HG03039 (cell line): ENCODE results near the gene AAMP.

ENCODE experiments used
- ATAC-seq: cut with Tn5 transposase; IDR thresholded peaks from one replicate; pipeline ENCODE4 v1.9.1; 2021; ENCODE audit warnings: mild to moderate bottlenecking, moderate library complexity; ENCODE audit not compliant: unreplicated experiment

The AAMP gene

DNA sequence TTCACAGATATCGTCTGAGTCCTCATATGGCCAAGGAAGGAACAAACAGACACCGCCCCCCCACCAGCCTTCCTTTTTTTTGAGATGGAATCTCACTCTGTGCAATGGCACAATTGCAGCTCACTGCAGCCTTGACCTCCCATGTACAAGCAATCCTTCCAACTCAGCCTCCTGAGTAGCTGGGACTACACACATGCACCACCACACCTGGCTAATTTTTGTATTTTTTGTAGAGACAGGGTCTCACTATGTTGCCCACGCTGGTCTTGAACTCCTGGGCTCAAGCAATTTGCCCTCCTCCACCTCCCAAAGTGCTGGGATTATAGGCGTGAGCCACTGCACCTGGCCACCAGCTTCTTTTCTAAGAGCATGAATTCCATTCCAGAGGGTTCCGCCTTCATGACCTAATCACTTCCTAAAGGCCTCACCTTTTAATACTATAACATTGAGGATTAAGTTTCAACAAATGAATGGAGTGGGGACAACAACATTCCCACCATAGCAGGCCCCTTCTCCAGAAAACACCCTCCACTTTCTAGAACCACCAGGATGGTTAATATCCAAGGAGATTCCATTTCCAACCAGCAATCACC, 24.6 kb upstream of the AAMP start:
- ATAC-seq = no peak

DNA sequence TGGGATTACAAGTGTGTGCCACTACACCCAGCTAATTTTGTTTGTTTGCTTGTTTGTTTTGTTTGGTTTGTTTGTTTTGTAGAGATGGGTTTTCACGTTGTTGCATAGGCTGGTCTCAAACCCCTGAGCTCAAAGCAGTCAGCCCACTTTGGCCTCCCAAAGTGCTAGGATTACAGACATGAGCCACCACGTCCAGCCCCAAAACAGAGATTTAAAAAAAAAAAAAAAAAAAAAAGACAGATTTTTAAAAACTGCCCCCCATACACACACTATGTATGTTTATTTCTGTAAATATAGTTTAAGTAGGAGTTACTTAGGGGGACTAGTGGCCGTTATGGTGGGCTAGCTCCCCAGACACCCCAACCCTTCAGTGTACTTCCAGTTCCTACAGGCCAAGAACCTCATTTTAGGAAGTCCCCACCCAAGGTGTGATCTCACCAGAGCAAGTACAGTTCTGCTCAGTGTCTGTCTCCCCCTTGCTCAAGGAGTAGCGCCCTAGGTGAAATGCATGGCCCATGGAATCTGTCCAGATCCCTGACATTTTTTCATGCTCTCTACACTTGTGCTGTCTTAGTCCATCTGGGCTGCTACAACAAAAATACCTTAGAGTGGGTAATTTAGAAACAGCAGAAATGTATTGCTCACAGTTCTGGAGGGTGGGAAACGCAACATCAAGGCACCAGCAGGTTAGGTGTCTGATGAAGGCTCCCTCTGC, 23.9 kb upstream of the AAMP start:
- no peak for ATAC-seq

DNA sequence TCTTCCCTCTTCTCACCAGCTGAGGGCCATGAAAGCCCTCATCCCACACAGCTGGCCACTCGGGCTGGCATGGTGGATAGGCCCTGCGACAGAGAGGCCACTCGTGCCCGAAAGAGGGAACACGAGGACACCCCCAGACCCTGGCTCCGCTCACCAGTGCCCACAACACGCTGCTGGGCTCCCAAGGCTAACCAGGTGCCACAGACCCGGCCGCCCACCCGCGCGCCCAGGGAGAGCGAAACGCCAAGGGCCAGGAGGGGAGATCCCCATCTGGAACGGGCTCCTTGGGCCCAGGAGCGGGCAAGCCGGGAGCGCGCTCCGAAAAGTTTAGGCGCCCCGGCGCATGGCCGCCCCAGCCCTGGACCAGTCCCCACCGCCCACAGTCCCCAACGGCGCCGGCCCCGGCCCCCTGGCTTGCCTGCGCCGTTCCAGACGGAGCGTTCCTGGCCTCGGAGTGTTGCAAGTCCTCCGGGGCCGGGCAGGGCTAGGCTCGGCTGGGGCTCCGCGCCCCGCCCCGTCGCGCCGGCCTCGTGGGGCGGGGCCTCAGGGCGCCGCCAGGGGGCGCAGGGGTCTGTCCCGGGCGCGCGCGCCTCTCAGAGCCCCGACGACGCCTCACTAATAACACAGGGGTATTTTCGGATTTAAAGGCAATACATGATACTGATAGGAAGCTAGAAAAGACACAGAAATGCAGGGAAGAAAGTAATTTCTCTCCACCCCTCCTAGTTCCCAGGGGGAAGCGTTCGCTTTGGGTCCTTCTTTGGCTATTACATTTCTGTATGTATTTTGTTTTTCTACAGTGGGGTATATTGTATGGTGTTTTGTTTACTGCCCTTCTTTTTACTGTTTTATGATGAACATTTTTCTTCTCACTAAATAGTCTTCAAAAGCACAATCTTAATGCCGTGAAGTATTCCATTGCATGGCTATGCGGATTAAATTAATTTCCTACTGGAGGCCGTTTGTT, 22.4 kb upstream of the AAMP start, which contains the start of gene TMBIM1:
TSS of gene TMBIM1 (minus strand) at position 456 of the 967 bp plus-strand sequence. CDS start 10,362 bp downstream, outside the sequence.
- peak; percentile 72 for ATAC-seq

DNA sequence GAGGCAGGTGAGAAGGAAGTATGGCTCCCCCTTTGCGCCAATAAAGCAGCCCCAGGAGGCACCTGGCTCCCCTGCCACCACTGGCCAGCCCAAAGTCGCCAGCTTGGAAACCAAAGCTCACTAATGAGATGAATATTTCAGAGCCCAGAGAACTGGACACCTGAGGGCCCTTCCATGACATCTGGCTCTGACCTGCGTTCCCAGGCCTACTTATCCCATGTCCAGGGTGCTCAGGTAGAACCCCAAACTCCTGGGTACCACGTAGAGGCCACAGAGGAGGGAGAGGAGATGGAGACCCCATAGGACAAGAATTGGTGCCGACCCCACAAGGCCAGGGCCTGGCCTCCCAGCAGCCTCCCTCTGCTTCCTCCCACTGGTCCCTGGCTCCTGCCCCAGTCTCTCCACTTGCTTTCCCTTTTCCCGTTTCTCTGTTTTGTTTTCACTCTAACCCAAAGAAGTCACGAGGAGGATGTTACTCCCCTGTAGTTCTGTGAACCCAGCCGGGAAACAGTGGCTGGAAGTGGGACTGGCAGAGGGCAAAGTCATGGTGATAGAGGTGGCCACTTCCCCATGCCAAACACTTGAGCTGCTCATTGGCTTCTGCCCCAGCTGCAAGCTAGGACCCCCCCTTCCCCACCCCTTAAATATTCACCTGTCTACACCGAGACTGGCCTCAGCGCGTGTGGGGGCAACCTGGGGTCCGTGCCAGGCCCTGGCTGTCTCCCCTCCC, 21.5 kb upstream of the AAMP start:
- no peak for ATAC-seq

DNA sequence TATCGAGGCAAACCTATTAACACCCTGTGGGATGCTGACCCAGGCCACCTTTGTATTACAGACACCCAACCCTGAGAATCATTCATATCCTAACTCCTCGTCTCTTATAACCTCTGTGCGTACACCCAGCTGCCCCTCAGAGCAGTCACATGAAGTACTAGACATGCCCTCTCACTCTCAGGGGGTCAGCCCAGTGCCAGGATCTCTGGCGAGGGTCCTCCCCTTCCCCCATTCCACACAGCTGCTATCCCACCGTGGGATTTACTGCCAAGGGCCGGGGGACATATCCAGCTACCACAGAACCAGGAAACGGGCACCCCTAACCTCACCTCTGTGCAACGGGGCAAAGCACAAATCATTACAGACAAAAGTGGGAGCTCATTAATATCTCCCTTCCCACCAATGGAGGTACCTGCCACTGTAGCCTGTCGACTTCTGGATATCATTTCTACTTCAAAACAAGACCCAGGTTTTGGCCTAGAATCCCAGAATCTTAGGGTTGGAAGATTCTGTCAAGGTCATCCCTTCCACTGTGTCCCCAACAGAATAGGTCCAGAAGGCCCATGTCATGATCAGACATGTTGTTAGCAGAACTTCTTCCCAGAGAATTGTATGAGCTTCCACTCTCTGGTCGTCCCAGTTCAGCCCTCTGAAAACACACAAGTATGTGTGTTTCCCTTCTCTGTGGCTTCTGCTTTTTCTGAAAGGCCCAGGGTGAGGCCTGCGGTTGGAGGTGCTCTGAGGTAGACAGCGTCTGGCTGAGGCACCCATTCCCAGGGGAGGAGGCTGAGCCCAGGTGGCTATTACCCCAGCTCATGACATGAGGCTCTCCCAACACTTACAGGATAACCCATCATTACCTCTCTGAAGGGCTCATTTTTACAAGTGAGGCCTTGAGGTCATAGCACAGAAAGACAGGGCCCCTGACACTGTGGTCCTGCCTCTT, 20.7 kb upstream of the AAMP start:
- peak; percentile 32 for ATAC-seq

DNA sequence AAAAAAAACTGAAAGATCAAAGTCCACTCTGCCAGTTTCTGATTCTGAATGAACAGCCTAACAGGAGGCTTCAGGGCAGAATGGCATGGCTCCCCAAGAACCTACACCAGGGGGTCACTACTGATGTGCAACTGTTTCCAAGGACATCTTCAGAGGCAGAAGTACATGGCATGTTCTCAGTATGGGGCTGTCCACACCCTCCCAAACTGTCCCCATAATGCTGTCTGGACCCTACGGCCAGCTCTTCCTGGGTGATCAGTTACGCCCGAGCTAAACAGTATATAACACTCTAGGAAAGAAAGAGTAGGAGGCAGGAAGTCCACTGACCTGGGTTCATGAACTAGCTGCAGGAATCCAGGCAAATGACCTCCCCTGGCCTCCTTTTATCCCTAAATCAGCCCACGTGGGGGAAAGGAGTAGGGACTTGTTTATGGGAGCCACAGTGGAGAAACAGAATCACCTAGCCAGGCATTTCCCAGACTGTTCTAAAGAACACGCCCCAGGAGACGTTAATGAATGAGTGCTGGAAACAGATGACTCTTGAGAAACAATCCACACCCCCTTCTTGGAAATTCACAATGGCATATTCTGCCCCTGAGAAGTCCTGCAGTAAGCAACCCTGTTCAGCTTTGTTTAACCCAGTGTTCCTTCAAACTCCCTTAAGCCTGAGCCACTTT, 19.8 kb upstream of the AAMP start:
- no peak for ATAC-seq

DNA sequence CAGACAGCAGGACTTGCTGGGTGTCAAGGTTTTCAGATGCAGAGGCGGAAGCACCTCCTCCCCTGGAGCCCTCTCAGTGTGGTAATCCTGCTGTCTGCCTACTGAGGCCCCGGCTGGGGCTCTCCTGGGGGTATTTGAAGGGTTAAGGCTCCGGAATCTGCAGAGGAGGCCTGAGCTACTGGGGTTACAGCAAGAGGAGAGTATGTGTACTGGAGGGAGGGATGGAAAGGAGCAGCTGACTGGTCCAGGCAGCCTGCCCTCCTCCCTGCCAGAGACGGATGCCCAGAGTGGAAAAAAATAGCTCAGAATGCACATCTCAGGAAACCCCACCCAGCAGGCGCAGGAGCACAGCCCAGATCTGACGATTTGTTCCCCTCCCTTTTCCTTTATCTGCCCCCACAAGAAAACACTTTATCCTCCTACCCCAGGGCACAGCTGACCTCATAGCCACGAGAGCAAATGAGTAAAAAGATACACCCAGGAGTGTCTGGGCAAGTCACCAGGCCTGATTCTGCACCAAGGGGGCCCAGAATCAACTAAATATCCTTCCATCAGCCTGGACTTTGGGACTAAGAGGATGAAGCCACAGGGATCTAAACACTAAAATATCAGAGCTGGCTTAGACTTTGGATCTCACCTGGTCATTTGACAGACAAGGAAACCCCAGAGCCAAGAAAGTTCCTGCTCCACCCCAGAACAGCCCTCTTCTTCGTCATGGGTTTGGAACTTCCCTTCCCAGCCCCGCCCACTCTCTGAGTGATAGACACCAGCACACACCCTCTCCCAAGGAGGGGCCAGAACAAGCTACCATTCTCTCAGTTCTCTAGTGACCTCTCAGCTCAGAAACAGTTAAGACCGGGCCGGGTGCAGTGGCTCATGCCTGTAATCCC, 16.9 kb upstream of the AAMP start:
- ATAC-seq = peak; percentile 63

DNA sequence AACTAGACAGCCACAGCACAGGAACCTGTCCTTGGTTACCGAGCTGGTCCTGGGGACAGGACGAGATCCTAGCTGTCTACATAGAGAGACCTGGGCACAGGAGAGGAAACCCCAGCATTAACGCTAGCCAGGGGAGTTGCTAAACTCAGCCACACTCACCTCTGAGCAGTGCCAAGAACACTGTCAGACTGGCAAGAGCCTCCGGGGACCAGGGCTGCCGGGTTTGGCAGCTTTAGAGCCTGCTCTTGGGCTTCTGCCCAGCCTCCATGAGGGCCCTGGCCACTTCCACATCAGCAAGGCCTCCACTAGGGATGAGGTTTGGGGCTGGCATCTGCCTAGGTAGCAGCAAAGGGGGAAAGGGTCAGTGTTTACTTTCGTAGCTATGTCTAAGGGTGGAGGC, 15.7 kb upstream of the AAMP start:
- ATAC-seq = no peak

DNA sequence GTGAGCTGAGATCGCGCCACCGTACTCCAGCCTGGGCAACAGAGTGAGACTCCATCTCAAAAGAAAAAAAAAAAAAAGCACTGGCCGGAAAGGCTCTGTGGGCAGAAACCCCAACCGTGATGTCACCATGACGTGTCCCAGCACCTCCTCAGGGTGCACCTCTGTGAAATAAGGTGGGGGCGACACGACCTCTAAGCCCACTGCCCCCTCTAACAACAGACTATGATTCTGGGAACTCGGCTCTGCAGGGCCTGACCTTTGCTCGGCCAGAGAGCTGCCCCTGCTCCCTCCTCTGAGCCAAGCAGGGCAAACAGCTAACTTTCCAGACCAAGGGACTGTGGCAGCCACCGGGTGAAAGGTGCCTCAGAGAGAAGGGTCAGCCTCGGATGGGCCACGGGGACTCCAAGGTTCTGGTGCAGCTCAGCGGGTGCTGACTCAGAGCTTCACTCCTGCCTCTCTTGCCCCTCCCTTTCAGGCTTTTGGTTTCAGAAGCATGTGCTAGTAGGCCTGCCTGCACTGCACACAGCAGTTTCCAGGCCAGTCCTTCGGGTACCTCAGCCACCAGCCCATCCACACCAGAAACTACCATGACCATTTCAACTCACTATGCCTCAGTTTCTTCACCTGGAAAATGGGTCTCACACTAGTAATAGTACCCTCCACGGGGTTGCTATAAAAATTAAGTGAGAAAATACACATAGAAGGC, 14.3 kb upstream of the AAMP start:
- peak; percentile 45 for ATAC-seq

DNA sequence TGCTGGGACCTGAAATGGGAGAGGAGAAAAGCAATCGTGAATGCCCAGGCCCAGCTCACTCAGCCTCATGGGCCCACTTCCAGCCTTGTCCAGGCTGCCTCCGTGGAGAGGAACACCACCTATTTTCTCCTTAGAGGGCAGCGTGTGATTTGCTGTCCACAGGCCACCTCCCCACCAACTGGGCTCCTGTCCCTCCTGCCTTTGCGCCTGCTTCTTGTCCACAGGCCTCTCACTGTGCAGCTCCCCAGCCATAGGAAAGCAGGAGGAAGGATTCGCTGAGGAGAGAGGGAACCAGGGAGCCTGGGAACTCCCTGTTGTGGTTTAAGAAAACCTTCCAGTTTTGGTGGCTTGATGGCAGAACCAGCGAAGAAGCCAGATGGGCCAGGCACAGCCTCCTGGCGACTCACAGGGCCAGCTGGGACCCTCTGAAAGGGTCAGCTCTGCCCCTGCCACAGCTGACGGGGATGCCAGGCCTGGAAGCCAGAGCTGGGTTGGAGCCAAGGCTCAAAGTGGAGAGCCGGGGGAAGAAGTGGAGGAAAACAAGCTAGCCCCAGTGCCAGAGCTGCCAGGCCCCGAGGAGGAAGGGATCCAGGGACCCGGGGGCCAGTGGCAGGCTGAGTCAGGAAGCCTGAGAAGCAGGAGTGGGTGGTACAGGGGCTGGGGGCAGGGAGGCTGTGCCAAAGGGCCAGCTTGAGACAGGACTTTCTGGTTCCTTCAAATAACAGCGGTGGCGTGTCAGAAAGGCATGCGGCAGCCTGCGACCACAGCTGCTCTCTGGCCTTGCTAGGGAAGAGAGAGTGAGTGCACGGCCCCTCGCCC, 12.4 kb upstream of the AAMP start:
- no peak for ATAC-seq

DNA sequence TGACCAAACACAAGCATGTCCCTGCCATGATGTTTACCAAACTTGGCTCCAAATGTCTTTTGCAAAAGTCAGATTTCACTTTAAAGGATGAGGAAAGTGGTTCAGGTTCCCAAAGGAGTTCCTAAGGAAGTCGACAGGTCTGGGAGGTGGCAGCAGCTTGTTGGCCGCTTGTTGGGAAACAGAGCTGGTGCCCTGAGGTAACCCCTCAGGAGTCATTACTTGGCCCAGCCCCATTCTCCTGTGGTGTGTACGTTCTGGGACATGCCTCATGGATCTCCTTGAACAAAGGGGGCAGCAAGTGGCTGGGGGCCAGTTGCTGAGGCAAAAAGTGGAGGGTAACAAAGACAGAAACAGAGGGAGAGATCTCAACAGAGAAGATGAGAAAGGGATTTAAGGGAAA, 11.5 kb upstream of the AAMP start:
- no peak for ATAC-seq

DNA sequence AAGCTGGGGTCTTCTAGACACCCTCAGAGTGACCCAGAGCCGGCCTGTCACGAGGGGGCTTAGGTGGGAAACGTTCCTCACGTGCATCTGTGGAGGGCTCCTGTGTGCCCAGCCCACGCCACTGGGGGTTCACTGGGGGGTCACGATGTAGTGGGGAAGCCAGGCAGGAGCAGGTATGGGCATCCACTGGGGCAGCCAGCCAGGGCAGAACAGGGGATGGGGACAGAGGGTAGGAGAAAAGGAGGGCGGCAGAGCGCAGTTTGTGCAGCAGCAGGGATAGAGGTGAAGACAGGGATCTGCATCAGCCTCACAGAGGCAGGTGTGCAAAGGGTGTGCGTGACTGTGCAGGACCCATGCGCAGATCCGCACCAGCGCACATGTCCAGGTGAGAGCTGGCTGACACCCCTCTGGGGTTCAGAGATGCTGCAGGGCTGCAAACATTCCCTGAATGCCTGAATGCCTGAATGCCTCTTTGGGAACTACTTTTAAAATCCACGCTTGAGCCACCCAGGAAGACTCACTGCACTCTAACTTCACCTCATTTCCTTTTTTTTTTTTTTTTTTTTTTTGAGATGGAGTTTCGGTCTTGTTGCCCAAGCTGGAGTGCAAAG, 10.4 kb upstream of the AAMP start:
- no peak for ATAC-seq

DNA sequence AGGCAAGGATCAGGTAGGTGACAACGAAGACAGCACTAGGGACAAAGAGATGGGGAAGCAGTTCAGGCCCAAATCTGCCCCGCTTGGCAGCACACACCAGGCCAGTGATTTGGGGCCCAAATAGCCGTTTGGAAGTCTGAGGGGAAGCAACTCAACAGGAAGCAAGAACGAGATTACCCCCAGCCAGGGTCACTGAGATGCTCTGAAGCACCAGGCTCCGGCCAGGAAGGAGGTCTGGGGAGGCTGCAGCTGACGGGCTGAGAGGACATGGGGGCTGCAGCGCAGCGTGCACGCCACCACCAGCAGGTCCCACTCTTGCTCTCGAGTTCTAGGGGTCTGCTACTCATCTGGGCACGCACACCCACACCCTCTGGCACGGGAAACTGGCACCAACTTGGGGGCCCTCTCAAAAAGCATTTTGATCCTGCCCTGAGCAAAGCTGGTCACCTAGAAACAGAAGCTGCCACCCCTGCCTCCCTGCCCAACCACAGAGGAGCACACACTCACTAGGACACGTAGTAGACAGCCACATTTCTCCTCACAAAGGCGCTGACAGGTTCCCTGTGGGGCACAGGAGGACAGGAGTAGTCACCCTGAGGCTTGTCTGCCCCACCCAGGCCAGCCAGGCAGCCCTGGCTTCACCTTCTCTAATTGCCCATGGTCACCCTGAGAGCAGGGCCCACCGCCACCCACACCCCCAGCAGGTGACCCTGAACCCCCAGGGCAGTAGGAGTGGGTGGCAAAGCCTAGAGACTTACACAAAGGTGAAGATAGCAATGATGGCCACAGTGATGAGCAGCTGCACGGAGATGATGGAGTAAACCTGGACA, 8.8 kb upstream of the AAMP start:
- no peak for ATAC-seq

DNA sequence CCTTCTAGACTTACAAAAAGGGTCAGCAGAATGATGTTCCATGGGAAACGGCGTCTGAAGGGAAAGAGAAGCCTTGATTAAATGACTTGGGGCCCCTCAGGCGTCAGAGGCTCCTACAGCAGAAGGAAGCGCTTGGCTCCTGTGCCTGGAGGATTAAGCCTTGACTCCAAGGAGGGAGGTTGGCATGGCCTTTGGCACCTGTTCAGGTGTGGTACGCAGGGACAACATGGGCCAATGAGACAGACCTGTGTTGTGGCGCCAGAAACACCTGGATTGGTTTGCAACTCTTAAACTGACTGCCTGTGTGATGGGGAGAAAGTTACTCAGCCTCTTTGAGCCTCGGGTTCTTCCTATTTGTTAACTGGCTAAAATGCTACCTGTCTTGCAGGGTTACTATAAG, 8.0 kb upstream of the AAMP start:
- no peak for ATAC-seq

DNA sequence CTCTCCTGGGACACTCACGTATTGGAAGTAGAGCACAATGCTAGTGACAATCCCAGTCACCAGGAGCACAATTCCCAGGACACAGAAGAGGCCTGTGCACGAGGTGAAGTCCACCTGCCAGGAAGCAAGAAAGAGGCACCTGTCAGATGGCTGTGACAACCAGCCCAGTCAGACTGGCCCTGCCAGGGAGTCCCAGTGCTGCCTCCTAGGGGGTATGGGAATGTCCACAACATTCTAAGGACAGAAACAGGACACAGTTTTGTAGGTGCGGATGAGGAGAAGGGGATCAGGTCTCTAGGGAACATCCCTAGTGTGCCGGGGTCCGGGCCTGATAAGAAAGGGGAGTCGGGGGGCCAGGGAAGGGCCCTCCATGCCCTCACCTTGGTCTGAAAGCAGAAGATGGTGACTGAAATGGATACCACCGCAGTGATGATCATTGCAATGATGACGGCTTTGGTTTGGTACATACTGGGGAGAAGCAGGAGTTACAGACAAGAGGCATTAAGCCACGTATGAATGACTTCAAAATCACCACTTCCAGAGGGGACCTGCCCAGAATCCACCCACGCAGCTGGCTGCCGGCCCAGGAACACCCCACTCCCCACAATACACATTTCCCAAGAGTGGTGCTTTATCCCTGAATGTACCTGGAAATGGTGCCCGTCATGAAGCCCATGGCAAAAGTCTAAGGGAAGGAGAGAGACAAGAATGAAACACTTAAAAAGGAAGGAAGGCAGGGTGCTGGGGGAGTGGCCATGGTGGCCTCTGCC, 7.2 kb upstream of the AAMP start:
- no peak for ATAC-seq
